ENCODE data around the gene NHLRC4. TPM values are rescaled to one million over a fixed set of nuclear protein-coding genes. Genes with fewer than 3 reads are reported as not detected.

The NHLRC4 gene
- total and polyA plus RNA-seq, 2 donors (not counting 1 experiment from before 2014, with no cell fraction given) = 2.2 to 4.2 TPM

DNA sequence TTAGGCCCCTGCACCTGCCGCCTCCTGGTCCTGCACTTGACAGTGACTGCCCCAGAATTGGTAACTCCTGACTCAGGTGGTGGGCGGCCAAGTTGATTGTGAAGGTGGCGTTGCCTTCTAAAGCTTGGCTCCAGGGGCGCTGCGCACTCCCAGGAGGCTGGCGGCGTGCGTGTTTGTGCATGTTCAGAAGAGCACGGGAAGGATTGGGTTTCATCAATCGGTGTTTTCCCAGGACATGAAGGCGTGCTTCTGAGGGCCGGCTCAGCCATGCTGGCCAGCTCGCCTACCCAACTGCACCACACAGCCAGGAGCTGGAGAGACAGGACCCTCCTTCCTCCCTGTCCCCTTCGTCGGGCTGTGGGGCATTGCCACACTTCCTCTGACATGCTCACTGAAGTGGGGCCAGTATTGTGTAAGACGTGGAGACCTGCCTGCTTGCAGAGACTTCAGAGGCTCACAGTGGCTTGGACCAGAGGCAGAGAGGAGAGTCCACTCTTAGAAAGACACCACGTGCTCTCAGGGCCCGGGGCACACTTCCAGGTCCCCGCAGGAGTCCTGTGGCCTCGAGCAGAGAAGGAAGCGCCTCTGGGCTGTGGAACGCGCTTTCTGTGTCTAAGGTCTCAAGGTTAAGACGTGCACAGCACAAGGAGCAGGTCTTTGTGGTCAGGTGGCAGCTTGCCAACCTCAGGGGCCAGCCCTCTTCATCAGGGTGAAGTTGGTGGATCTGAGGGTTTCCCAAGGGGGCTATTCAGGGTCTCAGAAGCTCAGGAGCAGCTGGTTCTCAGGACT is 25.9 kb downstream of the NHLRC4 start:
- H3K79me2 ChIP-seq (ENCODE audit: control insufficient read depth, insufficient read depth, low read length) = peaks cover 72% of the 10 kb centered on the region
- WGBS (ENCODE audit: insufficient coverage) = 85% methylated on average over 22 of the region's 24 CpGs

More for the DNA sequence above, 25.9 kb downstream of the NHLRC4 start:
- H3K4me3 ChIP-seq (ENCODE audit: control extremely low read depth in 1 of 5, extremely low read depth in 1 of 5, insufficient read depth in 1 of 5, low read depth in 2 of 5, low read length in 4 of 5) = no peak overlapping the region
- peaks cover 14 to 25% of the 10 kb centered on the region in 2 donors for H3K4me1 ChIP-seq (ENCODE audit: control insufficient read depth in 2 of 2, insufficient read depth in 2 of 2, low read length in 2 of 2)
- no peak for TF ChIP-seq EZH2 (IDR thresholded peaks at IDR 0.05; ENCODE audit: borderline replicate concordance, insufficient read depth, low read depth, low read length, poor library complexity, severe bottlenecking)
- TF ChIP-seq, protein P1, sequence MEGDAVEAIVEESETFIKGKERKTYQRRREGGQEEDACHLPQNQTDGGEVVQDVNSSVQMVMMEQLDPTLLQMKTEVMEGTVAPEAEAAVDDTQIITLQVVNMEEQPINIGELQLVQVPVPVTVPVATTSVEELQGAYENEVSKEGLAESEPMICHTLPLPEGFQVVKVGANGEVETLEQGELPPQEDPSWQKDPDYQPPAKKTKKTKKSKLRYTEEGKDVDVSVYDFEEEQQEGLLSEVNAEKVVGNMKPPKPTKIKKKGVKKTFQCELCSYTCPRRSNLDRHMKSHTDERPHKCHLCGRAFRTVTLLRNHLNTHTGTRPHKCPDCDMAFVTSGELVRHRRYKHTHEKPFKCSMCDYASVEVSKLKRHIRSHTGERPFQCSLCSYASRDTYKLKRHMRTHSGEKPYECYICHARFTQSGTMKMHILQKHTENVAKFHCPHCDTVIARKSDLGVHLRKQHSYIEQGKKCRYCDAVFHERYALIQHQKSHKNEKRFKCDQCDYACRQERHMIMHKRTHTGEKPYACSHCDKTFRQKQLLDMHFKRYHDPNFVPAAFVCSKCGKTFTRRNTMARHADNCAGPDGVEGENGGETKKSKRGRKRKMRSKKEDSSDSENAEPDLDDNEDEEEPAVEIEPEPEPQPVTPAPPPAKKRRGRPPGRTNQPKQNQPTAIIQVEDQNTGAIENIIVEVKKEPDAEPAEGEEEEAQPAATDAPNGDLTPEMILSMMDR (IDR thresholded peaks at IDR 0.05) = no peak
- H3K4me2 ChIP-seq (replicated peaks; ENCODE audit: low read depth, low read length, poor library complexity, severe bottlenecking) = no peak overlapping the region
- peaks cover 40% of the 10 kb centered on the region for H4K20me1 ChIP-seq (ENCODE audit: control insufficient read depth, insufficient read depth, low read length, poor library complexity, severe bottlenecking)
- no peak for DNase-seq
- H3K36me3 ChIP-seq (replicated peaks in 1 of 2; ENCODE audit: control extremely low read depth in 1 of 2, control insufficient read depth in 1 of 2, extremely low read depth in 1 of 2, insufficient read depth in 2 of 2, low read length in 1 of 2) = no peaks in the 10 kb centered on the region
- ATAC-seq (ENCODE audit: low read depth) = no peak
- no peaks in the 10 kb centered on the region for H3K9me3 ChIP-seq (ENCODE audit: control extremely low read depth in 1 of 3, control insufficient read depth in 2 of 3, insufficient read depth in 1 of 3, low read length in 2 of 3)
- intact Hi-C loops (cut with micrococcal nuclease) = no loop called here
- no peaks in the 10 kb centered on the region for H3K27me3 Mint-ChIP-seq
- no peak overlapping the region for H3K27ac ChIP-seq (ENCODE audit: low read length in 2 of 2)
- H3K9ac ChIP-seq (ENCODE audit: low read length) = no peak overlapping the region
- ChIA-PET POLR2A (interaction anchor here (0.6 to 1.4 kb wide), 2 partner anchors 44 to 396 kb away, joined by 3 to 5 read pairs; partner anchors contain the start of gene METTL26), CTCF (interaction anchor here (1.0 kb wide), 1 partner anchor 9 kb away, joined by 4 read pairs; no protein-coding TSS in a partner anchor)
- no peak overlapping the region for H2AFZ ChIP-seq (ENCODE audit: insufficient read depth, low read depth, low read length, poor library complexity, severe bottlenecking)
- H3K27me3 ChIP-seq (replicated peaks in 1 of 4; ENCODE audit: control extremely low read depth in 1 of 4, control insufficient read depth in 3 of 4, insufficient read depth in 4 of 4, low read length in 3 of 4) = no peaks in the 10 kb centered on the region
- H3K4me1 Mint-ChIP-seq = peaks cover 45% of the 10 kb centered on the region
- H3K27ac Mint-ChIP-seq = no peak overlapping the region
- H3K4me3 Mint-ChIP-seq = no peak overlapping the region
- H3K9me3 Mint-ChIP-seq (ENCODE audit: insufficient read depth) = no peaks in the 10 kb centered on the region
